GM18508 (cell line): Measurements from ENCODE around the gene DESI1.
A peak's percentile ranks its signal among the peaks of the same experiment; 100 is the strongest.
"Not testable (repeated sequence)": the region's sequence is repeated elsewhere in the genome, so short reads cannot be mapped to it uniquely, and the experiment has no call there.

Experiments used
- ATAC-seq: cut with Tn5 transposase; IDR thresholded peaks from one replicate; pipeline ENCODE4 v1.9.1; 2021; ENCODE audit warnings: moderate number of reproducible peaks; ENCODE audit not compliant: insufficient read depth, unreplicated experiment

DESI1 gene

DNA sequence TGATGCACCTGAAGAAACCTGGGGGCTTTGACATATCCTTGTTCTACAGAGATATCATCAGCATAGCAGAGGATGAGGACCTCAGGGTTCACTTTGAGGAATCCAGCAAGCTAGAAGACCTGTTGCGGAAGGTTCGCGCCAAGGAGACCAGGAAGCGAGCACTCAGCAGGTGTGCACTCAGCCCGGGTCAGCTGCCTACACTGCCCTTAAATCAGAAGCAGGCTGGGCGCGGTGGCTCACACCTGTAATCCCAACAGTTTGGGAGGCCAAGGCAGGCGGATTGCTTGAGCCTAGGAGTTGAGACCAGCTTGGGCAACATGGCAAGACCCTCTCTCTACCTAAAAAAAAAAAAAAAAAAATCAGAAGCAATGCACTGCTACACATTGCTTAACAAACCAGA is 16.8 kb upstream of the DESI1 start:
- not testable (repeated sequence) for ATAC-seq

- ATAC-seq = no peak
Measured at GRCh38 chr22:41636467-41636866, 15.6 kb upstream of the DESI1 start.

GRCh38 chr22:41634610-41635009 is 13.8 kb upstream of the DESI1 start:
- not testable (repeated sequence) for ATAC-seq

DNA sequence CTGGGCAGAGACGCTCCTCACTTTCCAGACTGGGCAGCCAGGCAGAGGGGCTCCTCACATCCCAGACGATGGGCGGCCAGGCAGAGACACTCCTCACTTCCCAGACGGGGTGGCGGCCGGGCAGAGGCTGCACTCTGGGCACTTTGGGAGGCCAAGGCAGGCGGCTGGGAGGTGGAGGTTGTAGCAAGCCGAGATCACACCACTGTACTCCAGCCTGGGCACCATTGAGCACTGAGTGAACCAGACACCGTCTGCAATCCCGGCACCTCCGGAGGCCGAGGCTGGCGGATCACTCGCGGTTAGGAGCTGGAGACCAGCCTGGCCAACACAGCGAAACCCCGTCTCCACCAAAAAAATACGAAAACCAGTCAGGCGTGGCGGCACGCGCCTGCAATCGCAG is 10.8 kb upstream of the DESI1 start:
- ATAC-seq = not testable (repeated sequence)

DNA sequence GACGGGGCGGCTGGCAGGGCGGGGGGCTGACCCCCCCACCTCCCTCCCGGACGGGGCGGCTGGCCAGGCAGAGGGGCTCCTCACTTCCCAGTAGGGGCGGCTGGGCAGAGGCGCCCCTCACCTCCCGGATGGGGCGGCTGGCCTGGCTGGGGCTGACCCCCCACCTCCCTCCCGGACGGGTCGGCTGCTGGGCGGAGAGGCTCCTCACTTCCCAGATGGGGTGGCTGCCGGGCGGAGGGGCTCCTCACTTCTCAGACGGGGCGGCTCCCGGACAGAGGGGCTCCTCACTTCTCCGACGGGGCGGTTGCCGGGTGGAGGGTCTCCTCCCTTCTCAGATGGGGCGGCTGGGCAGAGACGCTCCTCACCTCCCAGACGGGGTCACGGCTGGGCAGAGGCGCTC is 10.3 kb upstream of the DESI1 start:
- not testable (repeated sequence) for ATAC-seq

DNA sequence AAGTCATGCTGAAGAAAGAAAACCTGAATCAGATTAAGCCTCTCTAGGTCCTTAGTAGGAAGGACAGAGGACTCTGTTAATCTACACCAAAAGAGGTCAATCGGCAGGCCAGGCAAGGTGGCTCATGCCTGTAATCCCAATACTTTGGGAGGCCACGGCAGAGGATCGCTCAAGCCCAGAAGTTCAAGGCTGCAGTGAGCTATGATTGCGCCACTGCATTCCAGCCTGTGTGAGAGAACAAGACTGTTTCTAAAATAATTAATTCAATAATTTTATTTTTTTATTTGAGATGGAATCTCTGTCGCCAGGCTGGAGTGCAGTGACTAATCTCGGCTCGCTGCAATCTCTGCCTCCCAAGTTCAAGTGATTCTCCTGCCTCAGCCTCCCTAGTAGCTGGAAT is 4.7 kb upstream of the DESI1 start:
- ATAC-seq = no peak

DNA sequence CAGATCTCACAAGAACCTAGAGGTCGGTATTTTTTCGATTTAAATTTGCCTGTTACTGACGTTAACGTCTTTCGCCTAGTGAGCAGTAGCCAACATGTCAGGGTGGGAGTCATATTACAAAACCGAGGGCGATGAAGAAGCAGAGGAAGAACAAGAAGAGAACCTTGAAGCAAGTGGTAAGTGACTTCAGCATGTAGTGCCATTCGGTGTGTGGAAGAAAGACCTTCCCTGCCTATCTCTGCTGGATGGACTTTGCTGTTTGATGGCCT is 1.0 kb upstream of the DESI1 start:
- no peak for ATAC-seq

GRCh38 chr22:41621099-41621910 is 462 bp upstream of the DESI1 start, which contains the start of gene XRCC6:
XRCC6 (plus strand) TSS chr22:41621295; CDS start chr22:41622005, 710 bp downstream.
- ATAC-seq = peak; percentile 48

- ATAC-seq = no peak
Measured at GRCh38 chr22:41619979-41620588, 759 bp downstream of the DESI1 start.

DNA sequence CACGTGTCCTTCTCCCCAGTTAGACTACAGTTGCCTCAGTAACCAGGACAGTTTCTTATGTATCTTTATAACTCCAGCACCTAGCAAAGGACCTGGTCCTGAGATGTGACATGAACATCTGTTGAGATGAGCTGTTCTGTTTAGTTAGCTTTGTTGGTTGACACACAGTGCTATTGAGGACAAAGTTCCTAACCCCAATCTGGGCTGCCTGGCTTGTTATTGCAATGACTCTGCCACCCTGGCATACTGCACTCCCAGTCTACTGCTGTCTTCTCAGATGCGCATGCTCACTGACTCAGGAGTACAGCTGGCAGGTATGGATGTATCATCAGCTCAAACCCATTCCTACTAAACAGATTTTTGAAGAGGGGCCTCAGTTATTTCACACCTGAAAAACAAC is 7.4 kb downstream of the DESI1 start:
- no peak for ATAC-seq

- ATAC-seq = no peak
Measured at GRCh38 chr22:41612603-41613306, 8.1 kb downstream of the DESI1 start.

GRCh38 chr22:41608386-41608785 is 12.5 kb downstream of the DESI1 start:
- ATAC-seq = no peak

- peak; percentile 49 for ATAC-seq
Measured at GRCh38 chr22:41603873-41604332, 16.9 kb downstream of the DESI1 start.

DNA sequence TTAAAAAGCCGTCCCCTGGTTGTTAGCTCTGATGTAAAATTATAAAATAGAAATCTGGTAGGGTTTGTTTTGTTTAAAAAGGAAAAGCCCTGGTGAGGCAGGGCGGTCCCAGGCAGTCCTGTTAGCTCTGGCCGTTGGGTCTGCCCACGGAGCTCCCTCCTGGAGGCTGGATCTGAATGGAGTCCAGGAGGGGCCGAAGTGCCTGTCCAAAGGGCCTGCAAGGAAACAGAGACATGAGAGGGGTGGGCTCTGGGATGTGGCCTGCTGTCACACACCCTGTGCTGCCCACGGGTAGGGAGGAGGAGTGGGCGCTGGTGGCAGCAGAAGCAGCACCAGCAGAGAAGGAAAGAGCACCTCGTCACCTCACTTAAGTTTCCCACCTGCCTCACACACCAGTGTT is 19.9 kb downstream of the DESI1 start:
- no peak for ATAC-seq

DNA sequence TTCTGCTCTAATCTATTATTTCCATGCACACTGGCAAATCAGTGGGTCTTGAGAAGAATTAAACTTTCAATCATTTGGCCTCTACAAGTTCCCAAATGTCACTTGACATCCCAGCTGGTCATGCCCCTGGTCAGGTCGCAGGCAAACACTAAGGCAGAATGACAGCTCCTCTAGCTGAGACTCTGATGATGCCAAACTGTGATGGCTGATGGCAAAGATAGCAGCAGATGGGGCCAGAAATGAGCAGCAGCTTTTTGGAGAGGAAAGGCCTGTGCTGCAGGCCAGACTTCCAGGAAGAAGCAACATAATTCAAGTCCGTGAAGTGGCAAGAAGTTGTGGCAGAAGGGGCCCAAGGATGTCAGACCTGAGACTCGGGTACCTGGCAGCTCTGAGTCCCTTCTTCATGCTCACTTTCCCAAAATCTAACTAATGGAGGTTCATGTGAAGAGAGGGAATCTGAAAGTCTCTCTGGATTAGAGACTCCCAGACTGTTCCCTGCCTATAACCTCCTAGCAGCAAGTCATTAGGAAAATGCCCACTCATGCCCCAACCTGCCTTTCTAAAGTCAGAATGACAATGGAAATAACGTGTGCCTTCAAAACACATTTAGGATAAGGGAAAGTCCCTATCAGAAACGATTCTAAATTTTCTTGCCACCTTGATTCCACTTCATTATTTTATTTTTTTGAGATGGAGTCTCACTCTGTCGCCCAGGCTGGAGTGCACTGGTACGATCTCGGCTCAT is 21.8 kb downstream of the DESI1 start:
- no peak for ATAC-seq

- ATAC-seq = no peak
Measured at GRCh38 chr22:41598081-41598480, 22.8 kb downstream of the DESI1 start.

GRCh38 chr22:41597635-41597953 is 23.2 kb downstream of the DESI1 start:
- no peak for ATAC-seq

DNA sequence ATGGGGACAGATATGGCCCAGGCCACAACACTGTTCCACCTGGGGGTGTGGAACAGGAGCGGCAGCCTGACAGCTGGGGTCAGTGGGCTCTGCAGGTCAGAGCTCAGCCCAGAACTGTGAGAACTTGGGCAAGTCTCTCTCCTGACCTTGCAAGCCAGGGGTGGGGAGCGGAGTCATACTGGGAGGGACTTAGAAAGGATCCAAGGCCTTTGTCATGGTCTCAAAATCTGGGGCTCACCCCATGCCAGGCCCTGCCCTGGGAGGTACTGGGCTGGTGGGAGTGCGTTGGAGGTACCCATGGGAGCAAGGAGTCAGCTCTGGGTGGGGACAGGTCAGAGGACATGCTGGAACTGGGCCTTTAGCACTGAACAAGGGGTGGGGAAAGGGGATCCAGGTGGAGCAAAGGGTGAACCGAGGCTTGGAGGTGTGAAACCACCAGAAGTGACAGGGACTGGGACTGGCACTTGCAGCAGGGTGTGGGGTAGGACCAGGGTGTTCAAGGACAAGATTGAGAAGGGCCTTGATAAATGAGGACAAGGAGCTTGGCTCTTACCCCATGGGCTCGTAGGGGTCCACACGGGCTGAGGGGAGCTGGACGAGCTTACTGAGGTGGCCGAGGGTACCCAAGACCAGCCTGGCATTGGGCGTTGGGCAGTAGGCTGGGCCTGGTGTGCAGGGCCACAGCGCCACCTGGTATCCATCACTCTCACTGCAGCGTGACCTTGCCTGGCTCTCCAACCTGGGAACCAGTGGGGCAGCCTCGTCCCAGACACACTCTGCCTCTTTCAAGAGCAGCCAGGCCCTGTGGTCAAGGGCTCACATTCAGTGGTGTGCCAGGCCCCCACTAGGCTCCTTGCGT is 23.8 kb downstream of the DESI1 start:
- ATAC-seq = no peak

GRCh38 chr22:41595703-41596102 is 25.1 kb downstream of the DESI1 start:
- ATAC-seq = no peak
